Activated CD4-positive, alpha-beta T cell treated with anti-CD3 and anti-CD28 coated beads, Interleukin-2, Interleukin-4, amounts not matched to agents 100 ng/mL and 50 ng/mL, durations not matched to agents 16 hours and 8 hours (primary cell): ENCODE measurements around the gene PPP1R12C.
A peak's percentile ranks its signal among the peaks of the same experiment; 100 is the strongest.

Experiments
- DNase-seq: peaks from one replicate; pipeline ENCODE4 v3.0.0-alpha.2; 2020; ENCODE audit warnings: low spot score

Gene PPP1R12C

DNA sequence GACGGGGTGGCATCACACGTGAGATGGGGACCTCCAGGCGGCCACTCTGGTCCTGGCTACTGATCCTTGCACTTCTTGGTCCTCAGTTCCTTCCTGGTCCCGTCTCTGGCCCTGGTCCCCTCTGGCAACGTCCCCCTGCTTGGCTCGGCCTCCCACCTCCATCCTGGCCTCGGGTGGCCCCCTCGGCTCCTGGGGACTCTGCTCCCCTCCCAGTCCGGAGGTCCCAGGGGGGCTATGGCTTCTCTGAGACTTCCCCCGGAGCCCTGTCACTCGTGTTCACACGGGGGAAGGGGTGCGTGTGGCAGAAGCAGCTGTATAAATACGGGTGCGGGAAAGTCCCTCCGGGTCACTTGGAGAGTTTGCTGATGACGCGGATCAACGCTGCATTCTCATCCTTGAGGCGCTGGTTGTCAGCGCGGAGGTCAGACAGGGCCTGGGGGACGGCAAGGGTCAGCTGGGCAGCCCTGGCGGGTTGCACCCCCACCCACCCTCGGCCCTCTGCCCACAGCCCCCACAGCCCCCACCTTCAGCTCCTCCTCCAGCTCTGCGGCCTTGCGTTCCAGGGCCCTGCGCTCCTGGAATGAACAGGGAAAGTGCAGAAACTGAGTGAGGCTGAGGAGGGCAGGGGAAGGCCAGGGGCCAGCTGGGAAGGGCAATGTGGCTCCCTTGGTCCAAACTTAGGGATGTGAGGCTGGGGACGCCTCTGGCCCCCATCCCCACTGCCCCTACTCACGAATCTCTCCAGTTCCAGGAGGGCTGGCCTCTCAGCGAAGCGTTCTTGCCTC, 26.1 kb downstream of the PPP1R12C start:
- no peak for DNase-seq

DNA sequence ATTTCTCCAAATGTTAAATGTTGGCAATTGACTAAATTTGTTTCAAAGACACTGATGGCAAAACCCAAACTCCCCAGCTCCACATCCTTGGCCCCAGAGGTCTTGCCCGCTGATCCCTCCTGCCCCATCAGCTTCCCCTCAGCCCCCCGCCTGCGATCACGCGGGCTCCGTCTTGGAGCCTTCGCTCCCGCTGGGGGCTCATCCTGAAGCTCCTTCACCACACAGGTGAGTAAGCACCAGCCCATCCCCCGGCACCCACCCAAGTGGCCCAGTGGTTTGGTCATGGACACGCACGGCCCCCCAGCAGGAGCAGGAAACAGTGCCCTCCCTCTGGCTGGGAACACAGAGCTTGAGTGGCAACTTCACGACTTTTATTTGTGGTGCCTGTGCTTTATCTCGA, 26.9 kb downstream of the PPP1R12C start:
- DNase-seq, result no peak

DNA sequence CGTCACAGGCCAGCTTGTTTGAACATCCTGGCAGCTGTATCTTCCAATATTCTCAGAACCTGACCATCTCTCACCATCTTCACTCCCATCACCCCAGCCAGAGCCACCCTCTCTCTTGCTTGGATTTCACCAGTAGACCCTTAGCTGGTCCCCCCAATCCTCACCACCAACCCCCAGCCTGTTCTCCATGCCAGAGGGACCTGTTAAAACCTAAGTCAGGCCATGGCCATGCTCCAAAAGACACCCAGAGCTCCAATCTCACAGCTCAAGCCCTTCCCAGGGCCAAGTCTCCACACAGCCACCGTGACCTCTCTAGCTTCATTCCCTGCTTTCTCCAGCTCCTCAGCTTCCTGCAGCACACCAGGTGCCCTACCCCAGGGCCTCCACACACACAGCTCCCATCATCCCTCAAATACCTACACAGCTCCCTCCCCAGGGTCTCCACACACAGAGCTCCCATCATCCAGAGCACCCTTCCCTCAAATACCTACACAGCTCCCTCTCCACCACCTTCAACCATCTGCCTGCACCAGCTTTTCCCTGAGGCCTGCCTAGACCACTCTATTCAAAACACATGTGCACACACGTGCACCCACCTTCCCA, 28.0 kb downstream of the PPP1R12C start:
- DNase-seq, result no peak

DNA sequence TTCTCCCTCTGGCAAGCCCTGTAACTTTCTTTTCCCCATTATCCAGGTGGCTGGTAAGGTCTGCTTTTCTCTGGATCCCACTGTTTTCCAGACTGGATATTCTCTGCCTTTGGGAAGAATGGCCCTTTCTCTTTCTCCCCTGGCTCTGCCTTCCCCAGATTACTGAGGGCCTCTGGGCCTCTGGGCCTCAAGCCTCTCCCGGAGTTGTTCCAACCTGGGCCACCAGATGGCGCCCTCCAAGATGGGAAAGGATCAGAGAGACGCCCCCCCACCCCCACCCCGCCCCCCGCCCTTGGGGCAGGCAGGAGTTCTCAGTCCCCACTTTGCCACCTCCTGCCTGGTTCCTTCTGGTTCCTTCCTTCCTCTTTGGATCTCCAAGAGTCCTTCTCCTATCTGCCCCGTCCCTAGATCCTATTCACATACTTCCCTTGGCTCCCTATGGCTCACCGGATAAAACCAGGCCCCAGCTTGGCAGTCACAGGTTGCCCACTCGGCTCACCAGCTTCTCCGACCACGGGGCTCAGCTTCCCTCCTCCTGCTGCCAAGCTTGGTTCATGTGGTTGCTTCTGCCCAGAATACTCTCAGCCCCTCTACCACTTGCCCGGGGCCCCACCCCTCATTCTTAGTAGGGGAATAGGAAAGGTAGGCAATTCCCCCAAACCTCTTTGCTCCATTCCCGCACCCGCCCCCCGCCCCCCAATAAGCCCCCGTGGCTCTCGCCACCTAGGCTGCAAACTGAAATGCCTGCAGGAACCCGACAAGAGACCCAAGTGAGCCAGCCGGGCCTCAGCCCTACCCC, 28.7 kb downstream of the PPP1R12C start:
- peak; percentile 77 for DNase-seq

DNA sequence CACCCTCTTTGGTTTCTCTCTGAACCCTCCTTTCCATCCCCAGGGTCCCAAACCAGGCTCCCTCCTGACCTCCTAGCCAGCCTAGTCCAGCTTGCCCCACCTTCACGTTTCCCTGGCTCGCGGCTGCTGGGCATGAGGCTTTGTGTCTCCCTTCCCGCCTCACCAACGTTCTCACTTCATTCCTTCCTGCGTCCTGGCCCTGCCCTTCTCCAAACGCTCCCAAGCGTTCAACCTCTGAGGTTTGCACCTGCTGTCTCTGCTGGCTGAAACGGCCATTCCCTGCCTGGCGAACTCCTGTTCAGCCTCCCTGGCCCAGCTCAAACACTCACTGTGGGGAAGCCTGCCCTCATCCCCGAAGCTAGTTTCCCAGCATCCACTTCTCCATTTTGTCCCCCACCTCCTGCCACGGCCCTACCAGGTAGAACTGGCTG, 29.4 kb downstream of the PPP1R12C start:
- DNase-seq, result no peak

- DNase-seq, result no peak
Measured at GRCh38 chr19:55087542-55087901, 29.9 kb downstream of the PPP1R12C start.

DNA sequence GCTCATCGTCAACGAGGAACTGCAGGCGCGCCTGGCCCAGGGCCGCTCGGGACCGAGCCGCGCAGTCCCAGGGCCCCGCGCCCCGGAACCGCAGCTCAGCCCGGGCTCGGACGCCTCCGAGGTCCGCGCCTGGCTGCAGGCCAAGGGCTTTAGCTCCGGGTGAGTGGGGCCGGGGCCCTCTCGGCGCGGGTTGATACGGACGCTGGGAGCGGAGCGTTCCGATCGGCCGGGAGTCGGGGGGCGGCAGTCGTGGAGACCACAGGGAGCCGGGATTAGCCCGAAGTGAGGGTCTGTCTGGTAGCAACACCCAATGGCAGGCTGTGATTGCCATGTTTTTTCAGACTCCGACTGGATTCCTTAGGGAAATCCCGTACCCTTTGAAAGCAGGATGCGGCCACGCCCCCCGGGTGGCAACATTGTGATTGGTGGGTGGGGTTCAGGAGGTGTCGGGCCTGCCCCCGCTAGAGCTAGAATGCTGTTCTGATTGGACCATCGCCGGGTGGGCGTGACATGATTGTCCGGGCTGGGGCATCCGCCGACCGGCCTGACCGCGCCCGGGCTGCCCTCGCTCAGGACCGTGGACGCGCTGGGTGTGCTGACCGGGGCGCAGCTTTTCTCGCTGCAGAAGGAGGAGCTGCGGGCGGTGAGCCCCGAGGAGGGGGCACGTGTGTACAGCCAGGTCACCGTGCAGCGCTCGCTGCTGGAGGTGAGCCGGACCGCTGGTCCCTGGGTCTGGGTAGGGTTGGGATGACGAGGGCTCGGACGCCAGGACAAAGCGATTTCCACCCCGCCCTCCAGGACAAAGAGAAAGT, 30.5 kb downstream of the PPP1R12C start:
- DNase-seq, result peak; percentile 34

DNA sequence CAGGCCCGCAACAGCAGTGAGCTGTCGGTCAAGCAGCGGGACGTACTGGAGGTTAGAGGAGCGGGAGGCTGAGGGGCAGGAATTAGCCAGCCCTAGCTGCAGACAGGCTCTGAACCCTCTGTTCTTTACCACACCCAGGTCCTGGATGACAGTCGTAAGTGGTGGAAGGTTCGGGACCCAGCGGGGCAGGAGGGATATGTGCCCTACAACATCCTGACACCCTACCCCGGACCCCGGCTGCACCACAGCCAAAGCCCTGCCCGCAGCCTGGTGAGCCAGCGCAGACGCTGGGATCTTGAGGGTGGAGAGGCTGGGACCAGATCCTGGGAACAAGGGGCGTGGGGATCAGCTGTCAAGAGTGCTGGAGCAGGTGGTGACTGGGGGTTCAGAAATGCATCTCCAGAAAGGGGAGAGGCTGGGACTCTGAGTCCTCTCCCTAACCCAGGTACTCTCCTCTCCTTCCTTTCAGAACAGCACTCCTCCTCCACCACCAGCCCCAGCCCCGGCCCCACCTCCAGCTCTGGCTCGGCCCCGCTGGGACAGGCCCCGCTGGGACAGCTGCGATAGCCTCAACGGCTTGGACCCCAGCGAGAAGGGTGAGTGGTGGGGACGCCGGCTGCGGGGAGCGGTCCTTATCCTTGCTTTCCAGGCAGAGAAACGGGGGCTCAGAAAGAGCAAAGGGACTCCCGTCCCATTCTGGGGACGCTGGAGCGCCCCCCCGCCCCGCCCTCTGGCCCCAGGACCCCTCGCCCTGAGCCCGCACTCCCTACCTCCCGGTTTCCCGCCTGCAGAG, 31.3 kb downstream of the PPP1R12C start:
- DNase-seq, result no peak

DNA sequence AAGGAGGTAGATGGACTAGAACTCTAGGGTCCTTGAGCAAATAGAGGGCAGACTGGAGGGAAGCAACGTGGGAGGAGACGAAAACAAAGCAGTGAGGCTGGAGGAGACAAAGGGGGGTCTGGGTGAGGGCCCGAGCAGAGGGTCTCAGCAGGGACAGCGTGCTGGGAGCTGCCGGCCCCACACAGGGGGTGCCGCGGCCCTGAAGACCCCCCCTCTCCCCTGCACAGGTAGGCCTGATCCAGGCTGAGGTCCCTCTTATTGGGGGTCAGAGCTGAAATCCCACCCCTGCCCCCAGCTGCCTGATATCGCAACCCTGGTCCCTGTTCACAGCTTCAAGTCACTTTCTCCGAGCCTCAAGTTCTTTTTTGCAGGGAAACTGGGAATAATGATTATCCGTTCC, 33.0 kb downstream of the PPP1R12C start:
- no peak for DNase-seq

GRCh38 chr19:55083004-55083850, 34.2 kb downstream of the PPP1R12C start:
- DNase-seq, result no peak

DNA sequence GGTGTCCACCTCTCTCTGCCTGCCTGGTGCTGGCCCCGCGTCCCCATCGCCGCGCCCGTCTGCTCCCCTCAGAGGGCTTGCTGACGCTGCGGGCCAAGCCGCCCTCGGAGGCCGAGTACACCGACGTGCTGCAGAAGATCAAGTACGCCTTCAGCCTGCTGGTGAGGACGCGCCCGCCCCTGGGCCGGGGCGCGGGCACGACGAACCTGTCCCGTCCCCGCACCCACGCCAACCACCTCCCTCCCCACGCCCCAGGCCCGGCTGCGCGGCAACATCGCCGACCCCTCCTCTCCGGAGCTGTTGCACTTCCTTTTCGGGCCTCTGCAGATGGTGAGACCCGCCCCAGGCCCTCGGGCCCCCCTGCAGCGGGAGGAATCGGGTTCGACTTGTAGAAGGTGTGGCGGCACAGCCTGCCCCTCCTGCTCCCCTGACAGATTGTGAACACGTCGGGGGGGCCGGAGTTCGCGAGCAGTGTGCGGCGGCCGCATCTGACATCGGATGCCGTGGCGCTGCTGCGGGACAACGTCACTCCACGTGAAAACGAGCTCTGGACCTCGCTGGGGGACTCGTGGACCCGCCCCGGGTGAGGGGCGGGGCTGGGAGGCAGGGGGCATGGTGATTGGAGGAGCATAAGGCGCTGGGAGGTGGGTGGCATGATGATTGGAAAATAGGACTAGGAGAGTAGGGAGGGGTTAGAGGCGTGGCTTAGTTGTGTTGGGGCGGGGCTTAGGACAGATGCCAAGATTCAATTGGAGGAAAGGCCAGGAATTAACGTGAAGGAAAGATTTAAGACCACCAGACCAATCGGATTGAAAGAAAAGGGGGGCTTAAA, 35.2 kb downstream of the PPP1R12C start:
- peak; percentile 30 for DNase-seq

- DNase-seq, result no peak
Measured at GRCh38 chr19:55081770-55082019, 35.7 kb downstream of the PPP1R12C start.

- peak; percentile 89 for DNase-seq
Measured at GRCh38 chr19:55080968-55081769, 36.3 kb downstream of the PPP1R12C start.

- peak; percentile 74 for DNase-seq
Measured at GRCh38 chr19:55080121-55080967, 37.1 kb downstream of the PPP1R12C start.

- DNase-seq, result no peak
Measured at GRCh38 chr19:55079400-55080038, 37.9 kb downstream of the PPP1R12C start.

DNA sequence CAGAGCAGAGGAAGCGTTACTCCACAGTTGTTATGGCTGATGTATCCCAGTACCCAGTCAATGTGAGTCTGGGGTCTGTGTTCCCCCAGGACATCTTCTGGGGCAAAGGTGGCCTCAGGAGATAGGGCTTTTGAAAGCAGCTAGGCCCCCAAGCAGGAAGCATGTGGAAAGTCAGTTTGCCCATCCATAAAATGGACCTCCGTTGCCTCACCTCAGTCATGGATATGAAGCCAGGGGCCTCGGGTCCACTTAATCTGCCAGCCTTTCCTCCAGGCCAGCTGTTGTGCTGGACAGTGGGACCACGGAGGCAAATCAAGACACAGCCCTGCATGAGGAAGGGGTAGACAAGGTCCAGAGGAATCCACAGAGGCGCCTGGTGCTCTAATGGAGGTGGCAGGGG, 38.4 kb downstream of the PPP1R12C start:
- no peak for DNase-seq

DNA sequence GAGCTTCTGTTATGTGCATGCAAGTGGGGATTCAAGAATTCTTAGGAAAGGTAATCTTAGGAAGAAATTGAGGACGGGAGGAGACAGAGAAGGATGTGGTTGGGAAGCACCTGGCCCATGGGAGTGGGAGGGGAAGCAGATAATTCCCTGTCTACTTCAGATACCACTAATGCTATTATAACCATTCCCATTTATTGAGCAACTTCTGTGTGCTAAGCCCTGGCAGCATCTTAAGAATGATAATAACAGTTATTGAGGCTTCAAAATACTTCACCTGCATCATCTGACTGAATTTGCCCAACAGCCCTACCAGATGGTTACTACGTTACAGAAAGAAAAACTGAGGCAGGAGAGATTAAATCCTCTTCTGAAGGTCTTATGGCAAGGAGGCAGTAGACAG, 40.3 kb downstream of the PPP1R12C start:
- no peak for DNase-seq
